Ascending aorta (tissue), 2 donors: ENCODE results near the gene ENTPD2. TPM values are rescaled to one million over a fixed set of nuclear protein-coding genes. Genes with fewer than 3 reads are reported as not detected.

ENCODE experiments used
- DNase-seq, 2 donors: peaks; one replicate each; pipeline ENCODE4 v3.0.0-alpha.2; 2019; ENCODE audit warnings: low spot score in 2 of 2
- H3K27ac ChIP-seq, 2 donors: fragments of 200-600 bp; sonication (generic); one replicate each; pipeline ENCODE4 v1.5.1; 2016 to 2017; ENCODE audit warnings: mild to moderate bottlenecking in 1 of 2
- H3K27me3 ChIP-seq: fragments of 200-600 bp; sonication (generic); one replicate; pipeline ENCODE4 v1.5.1; 2017
- H3K36me3 ChIP-seq, 2 donors: fragments of 200-600 bp; sonication (generic); one replicate each; pipeline ENCODE4 v1.5.1; 2016
- H3K4me1 ChIP-seq, 2 donors: fragments of 200-600 bp; sonication (generic); one replicate each; pipeline ENCODE4 v1.5.1; 2016 to 2017; ENCODE audit warnings: mild to moderate bottlenecking in 1 of 2
- H3K4me3 ChIP-seq, 2 donors: fragments of 200-600 bp; sonication (generic); one replicate each; pipeline ENCODE4 v1.5.1; 2016 to 2017; ENCODE audit warnings: mild to moderate bottlenecking in 1 of 2
- H3K9me3 ChIP-seq, 2 donors: fragments of 200-600 bp; sonication (generic); one replicate each; pipeline ENCODE4 v1.5.1; 2016
- intact Hi-C: fragments of 100-400 bp; cut with DNase I; formaldehyde crosslinking; loops from one replicate; pipeline ENCODE4 v1.15.1; 2023
- total RNA-seq: library from RNA; depleted of rRNA; stranded (reverse); fragments of >200 nt; gene quantifications from one replicate; pipeline ENCODE4 v1.1.0, GENCODE V29; 2016
- TF ChIP-seq, protein P1 (sequence below), 3 experiments: fragments of 200-600 bp in 2 of 3; fragments of 450-650 bp in 1 of 3; sonication (generic) in 2 of 3; IDR thresholded peaks; one replicate each; pipeline ENCODE4 v1.5.1; 2016 to 2019; ENCODE audit warnings: antibody characterized with exemption in 3 of 3, mild to moderate bottlenecking in 1 of 3, moderate library complexity in 1 of 3

Gene ENTPD2
- total RNA-seq, 1 donor from 2014 or later: not detected

DNA sequence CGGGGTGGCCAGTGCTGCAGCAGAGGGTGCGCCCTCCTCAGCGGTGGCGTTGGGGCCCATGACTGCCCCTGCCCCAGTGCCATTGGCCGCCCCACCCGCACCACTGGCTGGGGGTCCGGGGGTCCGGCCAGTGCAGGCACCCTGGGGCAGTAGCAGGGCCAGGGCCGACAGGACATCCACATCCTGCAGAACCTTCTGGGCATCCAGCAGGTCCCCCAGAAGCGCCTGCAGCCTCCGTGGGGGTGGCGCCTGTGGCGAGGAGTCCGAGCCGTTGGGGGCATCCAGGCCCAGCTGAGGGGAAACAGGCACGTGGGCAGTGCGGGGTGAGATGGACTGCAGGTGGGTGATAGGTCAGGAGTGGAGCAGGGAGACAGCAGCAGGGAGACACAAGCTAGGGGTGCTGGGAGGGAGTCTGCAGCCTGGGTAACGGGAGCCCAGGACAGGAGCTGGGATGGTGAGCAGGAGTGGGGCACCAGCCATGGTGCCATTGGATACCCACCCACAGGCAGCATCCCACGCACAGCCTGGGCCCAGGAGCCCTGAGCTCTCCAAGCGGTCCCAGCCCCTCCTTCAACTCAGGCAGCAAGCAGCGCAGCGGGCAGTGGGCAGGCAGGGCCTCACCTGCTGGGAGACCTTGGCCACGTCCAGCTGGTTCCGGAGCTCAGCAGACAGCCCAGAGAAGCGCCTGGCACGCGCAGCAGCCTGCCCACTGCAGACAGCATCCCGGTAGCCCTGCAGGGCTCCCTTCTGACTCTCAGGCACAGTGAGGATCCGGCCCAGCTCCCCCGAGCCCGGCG is 32.9 kb downstream of the ENTPD2 start:
- Histone ChIP-seq H3K27ac (no peak overlapping the region), H3K36me3 (peaks cover 20 to 34% of the 10 kb centered on the region in 2 donors), H3K4me1 (no peaks in the 10 kb centered on the region), H3K9me3 (no peaks in the 10 kb centered on the region), H3K27me3 (no peaks in the 10 kb centered on the region), H3K4me3 (no peak overlapping the region)
- DNase-seq: no peak
- TF ChIP-seq, protein P1, sequence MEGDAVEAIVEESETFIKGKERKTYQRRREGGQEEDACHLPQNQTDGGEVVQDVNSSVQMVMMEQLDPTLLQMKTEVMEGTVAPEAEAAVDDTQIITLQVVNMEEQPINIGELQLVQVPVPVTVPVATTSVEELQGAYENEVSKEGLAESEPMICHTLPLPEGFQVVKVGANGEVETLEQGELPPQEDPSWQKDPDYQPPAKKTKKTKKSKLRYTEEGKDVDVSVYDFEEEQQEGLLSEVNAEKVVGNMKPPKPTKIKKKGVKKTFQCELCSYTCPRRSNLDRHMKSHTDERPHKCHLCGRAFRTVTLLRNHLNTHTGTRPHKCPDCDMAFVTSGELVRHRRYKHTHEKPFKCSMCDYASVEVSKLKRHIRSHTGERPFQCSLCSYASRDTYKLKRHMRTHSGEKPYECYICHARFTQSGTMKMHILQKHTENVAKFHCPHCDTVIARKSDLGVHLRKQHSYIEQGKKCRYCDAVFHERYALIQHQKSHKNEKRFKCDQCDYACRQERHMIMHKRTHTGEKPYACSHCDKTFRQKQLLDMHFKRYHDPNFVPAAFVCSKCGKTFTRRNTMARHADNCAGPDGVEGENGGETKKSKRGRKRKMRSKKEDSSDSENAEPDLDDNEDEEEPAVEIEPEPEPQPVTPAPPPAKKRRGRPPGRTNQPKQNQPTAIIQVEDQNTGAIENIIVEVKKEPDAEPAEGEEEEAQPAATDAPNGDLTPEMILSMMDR (IDR thresholded peaks at IDR 0.05): no peak
- intact Hi-C loops: no loop called here

DNA sequence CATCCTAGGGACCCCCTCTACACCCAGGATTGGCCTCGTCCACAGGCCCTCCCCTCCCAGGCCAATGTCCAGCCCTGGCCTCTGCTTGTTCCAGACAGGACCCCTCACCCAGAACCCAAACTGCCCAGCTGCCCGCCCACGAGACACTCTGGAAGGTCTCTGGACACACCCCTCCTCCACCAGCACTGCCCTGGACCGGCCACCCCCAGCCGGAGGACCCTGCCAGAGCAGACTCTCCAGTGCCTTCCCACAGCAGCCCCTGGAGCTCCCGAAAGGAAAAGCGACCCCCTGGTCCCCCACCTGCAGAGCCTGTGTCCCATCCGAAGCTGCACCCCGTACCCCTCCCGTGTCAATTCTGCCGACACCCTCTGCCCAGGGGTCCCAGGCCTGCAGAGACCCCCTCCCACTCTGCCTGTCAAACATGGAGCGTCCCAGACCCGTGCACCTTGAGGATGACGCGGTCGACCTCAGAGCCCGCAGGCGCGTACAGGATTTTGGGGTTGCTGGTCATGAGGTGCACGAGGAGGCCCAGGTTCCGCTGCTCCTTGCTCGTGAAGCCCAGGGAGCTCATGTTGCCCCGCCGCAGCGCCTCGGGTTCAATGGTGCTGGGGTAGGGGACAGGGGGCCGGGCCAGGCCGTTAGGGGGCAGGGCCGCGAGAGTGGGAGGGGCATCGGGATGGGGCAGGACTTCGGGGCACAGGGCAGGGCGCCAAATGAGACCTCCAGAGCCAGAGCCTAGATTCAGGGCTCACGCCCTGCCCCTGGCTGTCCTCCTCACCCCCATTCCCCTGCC is 33.8 kb downstream of the ENTPD2 start:
- Histone ChIP-seq H3K4me3 (no peak overlapping the region), H3K27ac (no peak overlapping the region), H3K27me3 (no peaks in the 10 kb centered on the region), H3K4me1 (no peaks in the 10 kb centered on the region), H3K36me3 (peaks cover 29 to 43% of the 10 kb centered on the region in 2 donors), H3K9me3 (no peaks in the 10 kb centered on the region)
- TF ChIP-seq, protein P1 (IDR thresholded peaks at IDR 0.05): no peak
- intact Hi-C loops: no loop called here
- DNase-seq: no peak

DNA sequence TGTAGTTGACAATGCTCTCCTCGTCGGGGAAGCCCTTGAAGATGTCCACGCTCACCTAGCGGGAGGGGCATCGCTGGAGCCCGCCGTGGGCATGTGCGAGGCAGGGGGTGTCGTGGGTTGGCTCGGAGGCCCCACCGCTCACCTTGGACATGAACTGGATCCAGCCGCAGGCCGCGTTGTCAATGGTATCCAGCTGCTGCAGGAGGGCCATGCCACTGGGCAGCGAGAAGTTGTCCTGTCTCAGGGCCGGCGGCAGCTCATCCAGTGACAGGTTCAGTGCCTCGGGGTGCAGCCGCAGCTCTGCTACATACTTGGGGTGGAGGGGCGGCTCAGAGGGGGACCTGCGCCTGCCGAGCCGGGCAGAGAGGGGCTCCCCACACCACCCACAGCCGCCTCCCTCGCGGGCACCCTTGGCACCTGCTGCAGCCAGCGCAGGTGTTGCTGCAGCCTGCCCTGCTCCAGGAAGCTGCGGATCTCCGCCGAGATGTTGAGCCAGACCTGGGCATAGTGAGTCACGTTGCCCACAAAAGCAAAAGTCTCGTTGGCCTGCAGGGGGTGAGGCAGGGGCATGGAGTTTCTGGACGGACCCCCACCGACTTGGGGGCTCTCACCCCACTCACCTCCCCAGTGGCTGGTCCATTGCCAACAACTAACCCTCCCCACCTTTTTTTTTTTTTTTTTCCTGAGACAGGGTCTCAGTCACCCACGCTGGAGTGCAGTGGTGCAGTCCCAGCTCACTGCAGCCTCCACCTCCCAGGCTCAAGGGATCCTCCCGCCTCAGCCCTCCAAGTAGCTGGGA is 34.9 kb downstream of the ENTPD2 start:
- Histone ChIP-seq H3K4me1 (no peaks in the 10 kb centered on the region), H3K9me3 (no peaks in the 10 kb centered on the region), H3K36me3 (peaks cover 38 to 55% of the 10 kb centered on the region in 2 donors), H3K27ac (no peak overlapping the region), H3K4me3 (no peak overlapping the region), H3K27me3 (no peaks in the 10 kb centered on the region)
- TF ChIP-seq, protein P1 (IDR thresholded peaks at IDR 0.05): no peak
- intact Hi-C loops: no loop called here
- DNase-seq: no peak

DNA sequence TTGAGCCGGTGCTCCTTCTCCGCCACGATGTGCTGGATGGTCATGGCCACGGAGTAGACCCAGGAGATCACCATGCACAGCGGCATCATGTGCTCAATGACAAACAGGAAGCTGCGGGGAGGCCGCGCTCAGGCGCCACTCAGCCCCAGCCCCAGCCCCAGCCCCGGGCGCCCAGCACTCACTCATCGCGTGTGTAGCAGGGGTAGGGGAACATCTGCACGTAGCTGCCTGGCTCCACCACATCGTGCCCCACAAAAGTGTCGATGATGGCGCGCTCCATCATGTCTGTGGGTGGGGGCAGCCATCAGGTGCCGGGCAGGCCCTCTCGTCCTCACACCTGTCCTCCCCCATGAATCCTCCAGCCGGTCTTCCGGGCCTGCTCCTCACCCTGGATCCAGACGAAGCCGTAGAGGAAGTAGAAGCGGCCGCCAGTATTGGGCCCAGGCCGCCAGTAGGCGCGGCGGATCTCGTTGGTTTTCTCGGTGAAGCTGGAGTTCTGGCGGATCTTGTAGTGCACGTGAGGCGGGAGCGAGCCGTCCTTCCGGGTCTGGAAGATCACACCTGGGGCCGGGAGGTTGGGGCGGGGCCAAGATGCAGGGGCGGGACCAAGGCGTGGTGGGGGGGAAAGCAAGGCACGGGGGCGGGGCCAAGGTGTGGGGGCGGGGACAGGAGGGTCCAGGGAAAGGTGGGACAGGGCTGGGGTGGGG is 35.9 kb downstream of the ENTPD2 start:
- Histone ChIP-seq H3K9me3 (no peaks in the 10 kb centered on the region), H3K4me3 (no peak overlapping the region), H3K27ac (no peak overlapping the region), H3K27me3 (no peaks in the 10 kb centered on the region), H3K36me3 (peaks cover 43 to 62% of the 10 kb centered on the region in 2 donors), H3K4me1 (no peaks in the 10 kb centered on the region)
- no peak for DNase-seq
- intact Hi-C loops: no loop called here
- TF ChIP-seq, protein P1 (IDR thresholded peaks at IDR 0.05): no peak

DNA sequence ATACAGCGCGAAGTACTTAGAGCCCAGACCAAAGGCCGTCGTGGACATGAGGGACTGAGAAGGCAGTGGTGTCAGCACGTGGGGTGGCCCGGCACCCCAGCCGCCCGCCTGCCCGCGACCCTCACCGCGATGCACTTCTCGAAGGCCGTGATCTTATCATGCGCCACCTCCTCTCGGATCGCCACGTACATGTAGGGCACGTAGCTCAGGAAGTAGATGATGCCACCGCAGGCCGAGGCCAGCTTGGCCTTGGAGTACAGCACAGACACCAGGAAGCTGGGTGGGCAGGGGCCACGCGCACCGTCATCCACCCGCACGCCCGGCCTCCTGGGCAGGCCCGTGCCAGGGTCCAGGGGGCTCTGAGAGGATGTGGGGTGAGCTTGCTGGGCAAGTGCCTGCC is 36.8 kb downstream of the ENTPD2 start:
- intact Hi-C loops: no loop called here

More for the DNA sequence above, 36.8 kb downstream of the ENTPD2 start:
- no peak for DNase-seq
- H3K9me3 ChIP-seq: no peaks in the 10 kb centered on the region
- no peaks in the 10 kb centered on the region for H3K4me1 ChIP-seq
- no peaks in the 10 kb centered on the region for H3K27me3 ChIP-seq
- H3K4me3 ChIP-seq: no peak overlapping the region
- H3K27ac ChIP-seq: no peak overlapping the region
- H3K36me3 ChIP-seq: peaks cover 43 to 71% of the 10 kb centered on the region in 2 donors
- TF ChIP-seq, protein P1 (IDR thresholded peaks at IDR 0.05): no peak
